Fibroblast of villous mesenchyme (primary cell): ENCODE measurements around the gene ABLIM2. TPM values are rescaled to one million over a fixed set of nuclear protein-coding genes. Genes with fewer than 3 reads are reported as not detected.

Experiments
- DNase-seq: peaks from one replicate; pipeline ENCODE4 v3.0.0-alpha.2; 2010; ENCODE audit warnings: low read depth
- H3K4me3 ChIP-seq: 2 replicates; pipeline ENCODE4 v1.5.1; 2011; ENCODE audit warnings: low read depth, mild to moderate bottlenecking, low read length
- CTCF ChIP-seq: IDR thresholded peaks from 2 replicates; pipeline ENCODE4 v1.5.1; 2012; ENCODE audit warnings: low read depth, mild to moderate bottlenecking, low read length; ENCODE audit not compliant: insufficient read depth
- total RNA-seq: library from RNA; depleted of rRNA; stranded (reverse); fragments of >200 nt; gene quantifications from 2 replicates; pipeline ENCODE4 v1.2.3, GENCODE V29; 2012

ABLIM2 gene
- total RNA-seq, 1 donor, result under 0.01 TPM

- TF ChIP-seq CTCF, result no peak
- no peak overlapping the region for H3K4me3 ChIP-seq
- DNase-seq, result no peak
These were observed 155.9 kb downstream of the ABLIM2 start for GRCh38 chr4:8002525-8003309.

GRCh38 chr4:8001564-8002355 is 156.9 kb downstream of the ABLIM2 start:
- no peak for DNase-seq
- no peak overlapping the region for H3K4me3 ChIP-seq
- TF ChIP-seq CTCF, result no peak

- H3K4me3 ChIP-seq, result no peak overlapping the region
- no peak for DNase-seq
These were observed 157.7 kb downstream of the ABLIM2 start for GRCh38 chr4:8000721-8001491.

GRCh38 chr4:8000247-8000646 is 158.4 kb downstream of the ABLIM2 start:
- no peak for TF ChIP-seq CTCF
- H3K4me3 ChIP-seq, result no peak overlapping the region
- DNase-seq, result no peak

More at GRCh38 chr4:8000721-8001491, 157.7 kb downstream of the ABLIM2 start:
- TF ChIP-seq CTCF, result no peak

- no peak for DNase-seq
- no peak for TF ChIP-seq CTCF
- no peak overlapping the region for H3K4me3 ChIP-seq
These were observed 158.9 kb downstream of the ABLIM2 start for GRCh38 chr4:7999695-8000094.

- no peak for TF ChIP-seq CTCF
- no peak overlapping the region for H3K4me3 ChIP-seq
- DNase-seq, result no peak
These were observed 159.3 kb downstream of the ABLIM2 start for GRCh38 chr4:7999279-7999678.
